H1 (cell line): ENCODE results near the gene NEUROD6. TPM values are rescaled to one million over a fixed set of nuclear protein-coding genes. Genes with fewer than 3 reads are reported as not detected.

ENCODE experiments used
- CTCF ChIA-PET: fragments of 300-600 bp; sonication (Branson Sonifier 250); formaldehyde crosslinking; loops from one replicate; lab custom pipeline; 2021; ENCODE audit not compliant: partially characterized antibody; lab: Charles Lee
- POLR2A ChIA-PET: fragments of 300-600 bp; sonication (Branson Sonifier 250); formaldehyde crosslinking; loops from one replicate; lab custom pipeline; 2021; ENCODE audit warnings: inconsistent platforms; ENCODE audit not compliant: partially characterized antibody; lab: Charles Lee
- DNase-seq, 2 experiments: peaks; one replicate each; pipeline versions ENCODE4 v3.0.0 to v3.0.0-alpha.2; 2010 to 2022; ENCODE audit warnings: low spot score in 2 of 2, low read depth in 1 of 2, mixed read lengths in 1 of 2
- FAIRE-seq: peaks from 2 replicates; lab custom pipeline; 2011; peaks lifted over from hg19 to GRCh38; lab: Jason Lieb, UNC
- H2AFZ ChIP-seq: 2 replicates; pipeline ENCODE4 v1.8.1; 2012; ENCODE audit warnings: low read length, inconsistent platforms
- H2AK5ac ChIP-seq: 2 replicates; pipeline ENCODE4 v1.6.1; 2013; ENCODE audit warnings: low read depth, low read length
- H2BK120ac ChIP-seq: replicated peaks from 2 replicates; pipeline ENCODE3; 2013; ENCODE audit warnings: low read depth, low read length, inconsistent platforms
- H2BK12ac ChIP-seq: 2 replicates; pipeline ENCODE4 v1.6.1; 2013; ENCODE audit warnings: low read depth, low read length
- H2BK15ac ChIP-seq: 2 replicates; pipeline ENCODE4 v1.6.1; 2013; ENCODE audit warnings: low read length
- H2BK20ac ChIP-seq: 2 replicates; pipeline ENCODE4 v1.6.1; 2013; ENCODE audit warnings: low read length
- H2BK5ac ChIP-seq: 2 replicates; pipeline ENCODE4 v1.6.1; 2013; ENCODE audit warnings: low read depth, low read length
- H3K14ac ChIP-seq: 2 replicates; pipeline ENCODE4 v1.6.1; 2013; ENCODE audit warnings: inconsistent platforms; ENCODE audit not compliant: insufficient read length
- H3K18ac ChIP-seq: 2 replicates; pipeline ENCODE4 v1.6.1; 2013; ENCODE audit warnings: low read length; ENCODE audit errors: extremely low read depth
- H3K23ac ChIP-seq: 2 replicates; pipeline ENCODE4 v1.6.1; 2013; ENCODE audit warnings: inconsistent platforms; ENCODE audit not compliant: insufficient read length
- H3K23me2 ChIP-seq: 2 replicates; pipeline ENCODE4 v1.6.1; 2013; ENCODE audit warnings: low read depth, low read length
- H3K27ac ChIP-seq: 2 replicates; pipeline ENCODE4 v1.6.1; 2011; ENCODE audit warnings: low read depth, low read length, inconsistent platforms
- H3K27me3 ChIP-seq, 4 experiments: replicated peaks in 1 of 4; 1 replicate in 1 of 4; 2 replicates in 3 of 4; pipeline versions ENCODE4 v1.6.1 to v1.8.1; 2011 to 2013; ENCODE audit warnings: low read length in 3 of 4, mild to moderate bottlenecking in 3 of 4, inconsistent platforms in 2 of 4, mixed read lengths in 2 of 4, moderate library complexity in 1 of 4; ENCODE audit not compliant: control insufficient read depth in 3 of 4, insufficient read depth in 3 of 4; ENCODE audit errors: extremely low read depth in 1 of 4
- H3K36me3 ChIP-seq, 4 experiments: 2 replicates each; pipeline versions ENCODE4 v1.6.1 to v1.8.1; 2011 to 2013; ENCODE audit warnings: mild to moderate bottlenecking in 4 of 4, low read length in 3 of 4, moderate library complexity in 2 of 4, control low read depth in 1 of 4, inconsistent platforms in 1 of 4; ENCODE audit not compliant: insufficient read depth in 4 of 4, control insufficient read depth in 2 of 4
- H3K4ac ChIP-seq: replicated peaks from 2 replicates; pipeline ENCODE3; 2013; ENCODE audit warnings: low read length, low read depth, mixed read lengths, inconsistent platforms; ENCODE audit not compliant: insufficient read length
- H3K4me1 ChIP-seq, 4 experiments: replicated peaks in 1 of 4; 1 replicate in 1 of 4; 2 replicates in 3 of 4; pipeline versions ENCODE4 v1.6.1 to v1.8.1; 2011 to 2013; ENCODE audit warnings: low read length in 3 of 4, inconsistent platforms in 2 of 4, mixed read lengths in 1 of 4; ENCODE audit not compliant: insufficient read depth in 4 of 4, control insufficient read depth in 3 of 4
- H3K4me2 ChIP-seq, 2 experiments: 2 replicates each; pipeline versions ENCODE4 v1.6.1 to v1.8.1; 2011 to 2013; ENCODE audit warnings: low read depth in 2 of 2, low read length in 2 of 2, control low read depth in 1 of 2, inconsistent platforms in 1 of 2, mild to moderate bottlenecking in 1 of 2; ENCODE audit not compliant: insufficient read depth in 1 of 2
- H3K4me3 ChIP-seq, 4 experiments: fragments of 200-600, 300-600 bp in 1 of 4; sonication (generic), shearing (Covaris generic), sonication (Bioruptor Twin) in 1 of 4; 2 replicates each; pipeline versions ENCODE4 v1.5.1 to v1.8.1; 2011 to 2016; ENCODE audit warnings: low read length in 4 of 4, low read depth in 3 of 4, control low read depth in 2 of 4, inconsistent platforms in 2 of 4, mild to moderate bottlenecking in 2 of 4, mixed read lengths in 1 of 4, moderate library complexity in 1 of 4; ENCODE audit not compliant: insufficient read depth in 2 of 4; ENCODE audit errors: extremely low read depth in 1 of 4
- H3K56ac ChIP-seq: replicated peaks from 2 replicates; pipeline ENCODE3; 2013; ENCODE audit warnings: low read depth, mild to moderate bottlenecking, mixed read lengths, low read length, inconsistent platforms; ENCODE audit not compliant: insufficient read length
- H3K79me1 ChIP-seq: 2 replicates; pipeline ENCODE4 v1.6.1; 2013; ENCODE audit warnings: low read depth, low read length, control low read depth
- H3K79me2 ChIP-seq, 2 experiments: 2 replicates each; pipeline versions ENCODE4 v1.6.1 to v1.8.1; 2012 to 2013; ENCODE audit warnings: low read length in 2 of 2, mild to moderate bottlenecking in 2 of 2, inconsistent platforms in 1 of 2; ENCODE audit not compliant: insufficient read depth in 2 of 2, control insufficient read depth in 1 of 2
- H3K9ac ChIP-seq, 4 experiments: replicated peaks in 1 of 4; 1 replicate in 1 of 4; 2 replicates in 3 of 4; pipeline versions ENCODE4 v1.6.1 to v1.8.1; 2011 to 2013; ENCODE audit warnings: low read depth in 3 of 4, low read length in 3 of 4, control low read depth in 2 of 4, mild to moderate bottlenecking in 2 of 4, moderate library complexity in 2 of 4, inconsistent platforms in 1 of 4; ENCODE audit errors: extremely low read depth in 1 of 4
- H3K9me3 ChIP-seq, 2 experiments: 2 replicates each; pipeline versions ENCODE4 v1.6.1 to v1.8.1; 2012 to 2013; ENCODE audit warnings: mild to moderate bottlenecking in 2 of 2, moderate library complexity in 2 of 2, control low read depth in 1 of 2, inconsistent platforms in 1 of 2, low read depth in 1 of 2, low read length in 1 of 2, mixed read lengths in 1 of 2; ENCODE audit not compliant: insufficient read depth in 2 of 2
- H4K20me1 ChIP-seq, 2 experiments: replicated peaks in 1 of 2; 2 replicates each; pipeline versions ENCODE3 to v1.8.1; 2011 to 2013; ENCODE audit warnings: inconsistent platforms in 2 of 2, low read length in 2 of 2, mild to moderate bottlenecking in 1 of 2; ENCODE audit not compliant: insufficient read depth in 2 of 2, control insufficient read depth in 1 of 2
- H4K5ac ChIP-seq: 2 replicates; pipeline ENCODE4 v1.6.1; 2013; ENCODE audit warnings: low read length, low read depth, mixed read lengths, inconsistent platforms; ENCODE audit not compliant: insufficient read length
- H4K8ac ChIP-seq: 2 replicates; pipeline ENCODE4 v1.8.0; 2013; ENCODE audit warnings: mild to moderate bottlenecking, moderate library complexity, low read length, inconsistent platforms; ENCODE audit not compliant: insufficient read depth; ENCODE audit errors: extremely low read depth
- H4K91ac ChIP-seq: replicated peaks from 2 replicates; pipeline ENCODE3; 2013; ENCODE audit warnings: low read length, mixed read lengths, inconsistent platforms; ENCODE audit not compliant: insufficient read length
- ASH2L ChIP-seq: fragments of 200-600, 300-600 bp; sonication (generic); IDR thresholded peaks from one replicate; pipeline ENCODE4 v1.7.1; 2017; ENCODE audit warnings: low read length
- CEBPB ChIP-seq: IDR thresholded peaks from 2 replicates; pipeline ENCODE4 v1.6.1; 2012; ENCODE audit warnings: low read depth, low read length
- HDAC2 ChIP-seq, 2 experiments: fragments of 300-600 bp in 1 of 2; sonication (generic) in 1 of 2; IDR thresholded peaks; 2 replicates each; pipeline ENCODE4 v1.6.1; 2011 to 2012; ENCODE audit warnings: low read depth in 2 of 2, low read length in 2 of 2, mild to moderate bottlenecking in 2 of 2, moderate library complexity in 2 of 2, borderline replicate concordance in 1 of 2, inconsistent platforms in 1 of 2
- SIRT6 ChIP-seq: IDR thresholded peaks from one replicate; pipeline ENCODE4 v1.7.1; 2012; ENCODE audit warnings: low read length, inconsistent platforms
- YY1 ChIP-seq: IDR thresholded peaks from 2 replicates; pipeline ENCODE4 v1.6.1; 2011; ENCODE audit warnings: low read depth, mild to moderate bottlenecking, low read length
- WGBS, 2 experiments: shearing (Covaris generic) in 1 of 2; methylation state at CpG; one replicate each; pipeline versions ENCODE4 v1.1.6 to v1.1.7; 2013 to 2015; ENCODE audit warnings: low lambda C conversion rate in 2 of 2, mixed read lengths in 2 of 2, inconsistent platforms in 1 of 2, low coverage in 1 of 2, missing lambda C conversion rate in 1 of 2; ENCODE audit not compliant: insufficient replicate concordance in 2 of 2, insufficient coverage in 1 of 2, insufficient read length in 1 of 2; ENCODE audit errors: extremely low coverage in 1 of 2, missing lambda C conversion rate in 1 of 2; 5-methylcytosine and 5-hydroxymethylcytosine counted together
- polyA plus RNA-seq, 7 experiments: library from polyadenylated mRNA; depleted of rRNA in 3 of 7; stranded (reverse) in 5 of 7; unstranded in 2 of 7; fragments of >200 nt in 5 of 7; fragments of 200-250 nt in 2 of 7; gene quantifications; 1 replicate in 5 of 7; 2 replicates in 1 of 7; 4 replicates in 1 of 7; pipeline versions ENCODE4 v1.2.1 to v1.2.3, GENCODE V29; 2011 to 2013; ENCODE audit warnings: missing spikeins in 2 of 7, mixed read lengths in 2 of 7
- total RNA-seq: library from RNA; stranded (reverse); fragmentation: NEBNext Ultra II Directional; extraction: Animal tissue kit (Norgen Biotek cat#: 25700); gene quantifications from 2 replicates; pipeline ENCODE4 v1.2.1, GENCODE V29; 2021

The NEUROD6 gene
- total and polyA plus RNA-seq, 2 of the 8 experiments (the other 6 are each of a cell fraction or from before 2014, with no cell fraction given) = not detected

DNA sequence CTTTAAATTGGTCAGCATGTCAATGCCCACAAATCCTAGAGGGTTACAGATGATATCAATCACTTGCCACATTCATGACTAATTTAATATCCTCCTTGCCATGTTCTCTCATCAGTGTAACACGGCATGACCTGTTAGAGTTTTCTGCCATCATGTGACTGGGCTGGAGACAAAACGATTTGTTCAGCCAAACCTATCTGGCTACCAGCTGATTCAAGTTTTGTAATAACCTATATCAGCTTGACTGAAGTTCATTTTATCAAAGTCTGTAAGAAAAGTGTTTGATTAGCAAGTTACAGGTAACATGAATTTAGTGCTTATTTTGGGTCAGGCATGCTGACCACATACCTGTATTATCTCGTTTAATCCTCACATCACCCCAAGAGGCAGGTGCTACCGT lies 25.7 kb downstream of the NEUROD6 start:
- no peak for TF ChIP-seq HDAC2 (IDR thresholded peaks at IDR 0.05; ENCODE audit: borderline replicate concordance in 1 of 2, low read depth in 2 of 2, low read length in 2 of 2)
- TF ChIP-seq SIRT6 = no peak
- TF ChIP-seq CEBPB = no peak
- TF ChIP-seq YY1 = no peak
- TF ChIP-seq ASH2L = no peak
- no peak overlapping the region for H3K23ac ChIP-seq
- no peak overlapping the region for H2BK20ac ChIP-seq
- no peak overlapping the region for H2AFZ ChIP-seq
- H3K4ac ChIP-seq = no peak overlapping the region
- FAIRE-seq = no peak
- H3K56ac ChIP-seq = no peak overlapping the region
- no peaks in the 10 kb centered on the region for H3K9me3 ChIP-seq
- H3K4me3 ChIP-seq = no peak overlapping the region
- H4K20me1 ChIP-seq = no peaks in the 10 kb centered on the region
- no peak overlapping the region for H2BK120ac ChIP-seq
- 94% methylated on average over 4 of the region's 4 CpGs; no CpG with 5 or more reads in 1 of the 2 experiments for WGBS, 2 experiments
- POLR2A ChIA-PET = no interaction called here
- CTCF ChIA-PET = no interaction called here
- H3K36me3 ChIP-seq = no peaks in the 10 kb centered on the region
- no peaks in the 10 kb centered on the region; a peak in 1 of 7 replicates for H3K27me3 ChIP-seq
- H4K8ac ChIP-seq = no peak overlapping the region
- no peak for DNase-seq
- no peak overlapping the region for H3K27ac ChIP-seq
- no peak overlapping the region for H2BK12ac ChIP-seq
- no peaks in the 10 kb centered on the region for H3K79me1 ChIP-seq
- H3K4me1 ChIP-seq = no peaks in the 10 kb centered on the region
- H3K18ac ChIP-seq = no peak overlapping the region
- no peak overlapping the region for H3K4me2 ChIP-seq
- no peak overlapping the region for H4K5ac ChIP-seq
- H2BK5ac ChIP-seq = no peak overlapping the region
- H3K23me2 ChIP-seq = no peaks in the 10 kb centered on the region
- no peaks in the 10 kb centered on the region for H3K79me2 ChIP-seq
- H2BK15ac ChIP-seq = no peak overlapping the region
- no peak overlapping the region for H4K91ac ChIP-seq
- H2AK5ac ChIP-seq = no peak overlapping the region
- H3K9ac ChIP-seq = no peak overlapping the region
- no peak overlapping the region for H3K14ac ChIP-seq
